IPS-NIHi7 (cell line): ENCODE data around the gene GORASP2.

ENCODE experiments used
- DNase-seq: peaks from one replicate; pipeline ENCODE4 v3.0.0; 2012; ENCODE audit warnings: mixed read lengths; ENCODE audit errors: extremely low spot score

GORASP2 gene

GRCh38 chr2:170923799-170924198 is 5.3 kb upstream of the GORASP2 start:
- no peak for DNase-seq

GRCh38 chr2:170924969-170925368 is 4.1 kb upstream of the GORASP2 start:
- DNase-seq = no peak

DNA sequence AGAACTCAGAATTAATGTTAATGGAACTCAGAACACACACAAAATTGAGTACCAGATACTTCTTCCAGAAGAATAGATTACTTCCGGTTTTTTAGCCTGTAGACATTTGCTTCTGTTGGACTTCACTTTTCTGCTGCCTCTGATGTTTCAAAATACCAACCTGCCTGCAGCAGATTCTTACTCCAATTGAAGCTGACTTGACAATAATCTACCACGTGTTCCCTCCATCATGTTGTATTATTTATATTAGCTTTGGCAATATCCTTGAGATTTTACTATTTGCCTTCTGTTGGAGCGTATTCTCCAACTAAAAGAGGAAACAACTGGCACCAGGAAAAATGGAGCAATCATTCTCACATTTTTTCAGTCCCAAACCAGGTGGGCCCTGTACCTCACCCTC is 3.1 kb upstream of the GORASP2 start:
- DNase-seq = no peak

DNA sequence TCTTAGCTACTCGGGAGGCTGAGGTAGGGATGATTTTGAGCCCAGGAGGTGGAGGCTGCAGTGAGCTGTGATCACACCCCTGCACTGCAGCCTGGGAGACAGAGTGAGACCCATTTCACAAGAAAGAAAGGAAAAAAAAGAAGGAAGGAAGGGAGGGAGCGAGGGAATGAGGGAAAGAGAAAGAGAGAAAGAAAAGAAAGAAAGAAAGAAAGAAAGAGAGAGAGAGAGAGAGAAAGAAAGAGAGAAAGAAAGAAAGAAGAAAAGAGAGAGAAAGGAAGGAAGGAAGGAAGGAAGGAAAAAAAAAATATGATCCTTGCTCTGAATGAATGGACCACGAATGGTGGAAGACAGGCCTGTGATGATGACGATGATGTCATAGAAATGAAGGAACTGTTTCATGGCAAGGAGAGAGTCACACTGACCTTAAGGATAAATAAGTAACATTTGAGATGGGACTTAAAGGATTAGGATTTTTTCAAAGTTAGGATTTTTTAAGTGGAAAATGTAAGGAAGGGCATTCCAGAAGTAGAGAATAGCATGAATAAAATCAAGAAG is 2.2 kb upstream of the GORASP2 start:
- DNase-seq = no peak

DNA sequence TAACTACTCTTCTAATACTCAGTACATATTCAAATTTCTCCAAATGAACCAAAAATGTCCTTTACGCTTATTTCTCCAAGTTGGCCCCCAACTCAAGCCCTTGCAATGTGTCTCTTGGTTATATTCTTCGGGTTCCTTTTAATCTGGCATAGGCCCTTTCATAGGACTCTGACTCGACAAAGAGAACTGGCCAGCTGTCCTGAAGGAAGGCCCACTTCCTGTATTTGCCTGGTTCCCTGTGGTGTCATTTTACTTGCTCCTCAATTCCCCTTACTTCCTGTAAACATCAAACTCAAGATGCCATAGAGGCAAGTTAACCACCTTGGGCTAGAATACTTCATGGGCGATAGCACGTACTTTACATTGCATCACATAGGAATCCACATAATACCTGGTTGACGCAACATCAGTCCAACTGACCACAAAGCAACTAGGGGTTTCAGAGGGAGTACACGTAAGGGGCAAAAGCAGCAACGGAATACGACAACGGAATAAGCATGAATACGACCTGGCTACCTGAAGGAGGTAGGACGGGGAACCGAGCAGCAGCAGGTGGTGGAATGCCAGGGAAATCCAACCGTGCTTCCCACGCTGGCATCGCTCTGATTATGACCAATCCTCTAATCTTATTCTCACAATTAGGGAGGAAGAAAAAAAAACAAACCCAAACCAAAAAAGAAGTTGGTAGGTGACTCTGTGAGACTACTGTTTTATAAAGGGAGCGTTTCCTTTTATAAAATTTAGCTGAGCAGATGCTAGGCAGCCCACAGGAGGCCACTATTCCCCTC is 823 bp upstream of the GORASP2 start:
- peak; percentile 18 for DNase-seq

- peak; percentile 76 for DNase-seq
Measured at GRCh38 chr2:170929686-170930050, 615 bp downstream of the GORASP2 start.

DNA sequence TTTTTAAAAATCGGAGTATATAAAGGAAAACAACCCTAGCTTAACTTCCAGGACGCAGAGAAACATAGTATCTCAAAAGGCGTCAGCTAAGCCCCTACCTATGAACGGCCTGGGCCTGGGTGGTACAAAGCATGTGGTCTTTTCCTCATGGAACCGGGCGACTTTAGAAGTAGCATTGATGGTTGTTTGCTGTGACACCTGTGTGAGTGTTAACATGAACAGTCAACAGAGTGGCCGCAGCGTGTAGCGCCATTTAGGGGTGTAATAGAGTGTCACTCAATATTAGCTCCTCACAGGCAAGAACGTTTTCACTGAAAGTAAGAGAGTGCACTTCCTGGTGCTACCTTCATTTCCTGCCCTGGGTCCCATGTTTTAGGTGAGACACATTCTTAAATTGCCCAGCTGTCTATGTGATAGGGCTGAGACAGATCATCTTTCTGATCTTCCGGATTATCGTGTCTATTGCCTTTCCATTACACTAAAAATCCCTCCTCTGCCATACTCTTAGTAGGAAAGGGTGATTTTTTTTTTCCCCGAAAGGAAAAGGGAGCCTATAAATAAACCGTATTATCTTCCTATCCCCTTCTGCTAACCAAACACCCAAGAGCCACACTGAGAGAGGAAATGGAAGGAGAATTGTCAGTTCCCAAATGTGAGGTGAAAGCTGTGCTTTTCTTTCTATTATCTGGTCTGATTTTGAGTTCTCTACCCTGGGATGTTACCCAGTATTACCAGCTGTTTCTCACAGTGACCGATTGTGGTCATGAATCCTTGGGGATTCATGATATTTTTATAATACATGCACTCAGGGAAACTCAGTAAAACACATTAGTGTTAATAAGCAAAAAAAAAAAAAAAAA is 1.3 kb downstream of the GORASP2 start:
- DNase-seq = peak; percentile 24

GRCh38 chr2:170930991-170931266 is 1.9 kb downstream of the GORASP2 start:
- DNase-seq = no peak

- DNase-seq = no peak
Measured at GRCh38 chr2:170932166-170932565, 3.1 kb downstream of the GORASP2 start.

GRCh38 chr2:170932948-170933347 is 3.9 kb downstream of the GORASP2 start:
- no peak for DNase-seq

DNA sequence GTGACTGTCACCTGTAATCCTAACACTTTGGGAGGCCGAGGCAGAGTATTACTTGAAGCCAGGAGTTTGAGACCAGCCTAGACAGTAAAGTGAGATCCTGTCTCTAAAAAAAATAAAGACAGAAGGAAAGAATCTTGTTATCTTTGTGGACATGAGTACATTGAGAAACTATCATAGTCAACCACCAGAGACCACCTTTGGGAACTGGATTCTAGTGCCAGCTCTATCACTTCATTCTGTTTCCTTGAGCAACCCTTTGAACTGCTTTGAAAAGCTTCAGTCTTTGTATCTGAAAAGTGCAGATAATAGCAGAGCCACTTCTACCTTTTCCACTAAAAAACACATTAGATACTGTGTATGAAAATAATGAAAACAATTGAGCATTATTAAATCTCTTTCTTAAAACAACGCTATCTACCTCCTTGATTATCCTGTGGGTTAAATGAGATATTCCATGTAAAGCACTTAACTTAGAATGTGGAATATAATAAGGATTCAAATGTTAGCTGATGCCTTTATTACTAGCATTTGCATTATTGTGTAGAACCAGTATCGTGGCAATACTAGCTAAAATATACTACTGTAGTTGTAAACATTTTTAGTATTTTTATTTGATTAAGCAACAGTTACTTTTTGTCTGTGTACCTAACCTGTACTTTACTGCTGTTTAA is 8.8 kb downstream of the GORASP2 start:
- no peak for DNase-seq

GRCh38 chr2:170940066-170940465 is 11.0 kb downstream of the GORASP2 start:
- DNase-seq = no peak

GRCh38 chr2:170942615-170943014 is 13.6 kb downstream of the GORASP2 start:
- DNase-seq = no peak

GRCh38 chr2:170943041-170943440 is 14.0 kb downstream of the GORASP2 start:
- no peak for DNase-seq

DNA sequence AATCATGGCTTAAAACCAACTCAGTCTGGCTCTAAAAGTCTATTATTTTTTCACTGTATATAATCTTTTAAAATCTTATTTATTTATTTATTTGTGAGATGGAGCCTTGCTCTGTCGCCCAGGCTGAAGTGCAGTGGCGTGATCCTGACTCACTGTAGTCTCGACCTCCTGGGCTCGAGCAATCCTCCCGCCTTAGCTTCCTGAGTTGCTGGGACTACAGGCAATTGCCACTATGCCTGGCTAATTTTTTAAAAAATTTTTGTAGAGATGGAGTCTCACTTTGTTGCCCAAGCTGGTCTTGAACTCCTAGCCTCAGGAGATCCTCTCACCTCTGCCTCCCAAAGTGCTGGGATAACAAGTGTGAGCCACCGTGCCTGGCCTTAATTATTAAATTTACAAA is 14.5 kb downstream of the GORASP2 start:
- DNase-seq = no peak

GRCh38 chr2:170944545-170944944 is 15.5 kb downstream of the GORASP2 start:
- no peak for DNase-seq

GRCh38 chr2:170949415-170949814 is 20.4 kb downstream of the GORASP2 start:
- no peak for DNase-seq

DNA sequence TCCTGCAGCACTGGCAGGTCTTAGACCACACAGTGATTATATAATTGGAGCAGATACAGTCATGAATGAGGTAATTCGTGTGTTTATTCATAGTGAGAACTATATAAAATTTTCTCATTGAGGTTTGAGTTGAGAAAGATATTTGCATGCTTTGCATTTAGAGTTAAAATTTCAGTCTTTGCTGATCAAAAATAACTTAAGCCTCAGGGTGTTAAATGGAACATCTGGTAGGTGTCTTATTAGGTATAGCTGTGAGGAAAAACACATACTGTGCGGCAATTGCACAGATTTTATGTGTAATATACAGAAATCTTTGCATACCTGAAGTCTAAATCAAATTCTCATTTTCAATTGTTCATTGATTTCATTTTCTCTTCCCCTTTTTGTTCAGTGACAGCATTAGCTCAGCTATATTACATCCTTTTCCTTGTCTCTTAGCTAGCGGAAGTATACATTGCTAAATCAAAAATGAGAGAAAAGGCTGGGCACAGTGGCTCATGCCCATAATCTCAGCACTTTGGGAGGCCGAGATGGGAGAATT is 21.2 kb downstream of the GORASP2 start:
- no peak for DNase-seq

GRCh38 chr2:170953941-170954340 is 24.9 kb downstream of the GORASP2 start:
- DNase-seq = no peak

DNA sequence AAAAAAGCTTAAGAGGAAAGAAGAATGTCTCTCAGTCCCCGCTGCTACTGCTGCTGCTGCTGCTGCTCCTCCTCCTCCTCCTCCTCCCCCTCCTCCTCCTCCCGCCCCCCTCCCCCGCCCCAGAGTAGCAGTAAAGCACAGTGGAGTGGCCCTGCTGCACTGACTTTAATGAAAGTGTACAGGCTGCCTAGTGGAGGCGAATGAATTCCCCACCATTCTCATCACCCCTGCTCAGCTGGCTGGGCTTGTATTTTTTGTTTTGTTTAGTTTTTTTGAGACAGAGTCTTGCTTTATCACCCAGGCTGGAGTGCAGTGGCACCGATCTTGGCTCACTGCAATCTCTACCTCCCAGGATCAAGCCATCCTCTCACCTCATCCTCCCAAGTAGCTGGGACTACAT is 34.3 kb downstream of the GORASP2 start:
- no peak for DNase-seq

GRCh38 chr2:170965446-170966225 is 36.6 kb downstream of the GORASP2 start:
- DNase-seq = no peak
